ENCODE data around the gene ATAD5.
"Not testable (repeated sequence)": the region's sequence is repeated elsewhere in the genome, so short reads cannot be mapped to it uniquely, and the experiment has no call there.

Gene ATAD5

DNA sequence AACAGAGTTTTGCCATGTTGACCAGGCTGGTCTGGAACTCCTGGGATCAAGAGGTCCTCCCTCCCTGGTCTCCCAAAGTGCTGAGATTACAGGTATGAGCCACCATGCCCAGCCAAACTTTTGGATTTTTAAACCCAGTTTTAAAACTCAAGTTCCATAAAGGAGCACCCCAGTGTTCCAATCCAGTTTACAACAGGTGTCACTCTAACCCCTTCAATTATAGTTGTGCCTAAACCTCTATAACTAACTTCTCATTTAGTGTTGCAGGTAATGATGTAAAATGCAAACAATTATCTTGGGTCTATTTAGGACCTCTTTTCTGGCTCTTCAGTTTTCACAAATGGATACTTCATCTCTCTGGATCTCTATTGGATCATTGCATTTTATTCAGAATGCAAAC lies 82.2 kb downstream of the ATAD5 start:
- DNase-seq, result no peak

GRCh38 chr17:30915833-30916611 lies 84.3 kb downstream of the ATAD5 start:
- no peak for DNase-seq

- no peak for DNase-seq
Observed at GRCh38 chr17:30917050-30917449, 85.3 kb downstream of the ATAD5 start.

- no peak for DNase-seq
Observed at GRCh38 chr17:30920282-30920681, 88.5 kb downstream of the ATAD5 start.

- DNase-seq, result no peak
Observed at GRCh38 chr17:30920683-30921543, 89.1 kb downstream of the ATAD5 start.

GRCh38 chr17:30921544-30922196 lies 89.9 kb downstream of the ATAD5 start, which contains the start of gene ADAP2:
TSS of gene ADAP2 (plus strand) at chr17:30921945. CDS start at chr17:30922015, 70 bp downstream.
- no peak for DNase-seq

GRCh38 chr17:30922235-30923030 lies 90.7 kb downstream of the ATAD5 start:
- no peak for DNase-seq

- DNase-seq, result no peak
Observed at GRCh38 chr17:30924341-30924740, 92.6 kb downstream of the ATAD5 start.

DNA sequence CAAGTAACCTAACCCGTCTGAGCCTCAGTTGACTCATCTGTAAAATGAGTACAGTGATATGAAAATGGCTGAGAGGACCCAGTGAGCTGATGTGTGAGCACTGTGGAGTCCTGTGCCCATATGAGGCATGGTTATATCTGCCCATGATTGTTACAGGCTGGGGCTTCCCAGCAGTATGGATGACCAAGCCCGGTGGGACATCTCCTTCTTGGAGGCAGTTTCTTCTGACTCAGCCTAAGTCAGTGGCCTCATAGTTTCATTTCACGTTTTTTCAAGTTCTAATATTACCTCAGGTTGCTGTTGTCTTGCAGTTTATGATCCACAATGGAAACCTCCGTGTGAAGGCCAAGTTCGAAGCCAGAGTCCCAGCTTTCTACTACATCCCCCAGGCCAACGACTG lies 94.8 kb downstream of the ATAD5 start:
- DNase-seq, result no peak

DNA sequence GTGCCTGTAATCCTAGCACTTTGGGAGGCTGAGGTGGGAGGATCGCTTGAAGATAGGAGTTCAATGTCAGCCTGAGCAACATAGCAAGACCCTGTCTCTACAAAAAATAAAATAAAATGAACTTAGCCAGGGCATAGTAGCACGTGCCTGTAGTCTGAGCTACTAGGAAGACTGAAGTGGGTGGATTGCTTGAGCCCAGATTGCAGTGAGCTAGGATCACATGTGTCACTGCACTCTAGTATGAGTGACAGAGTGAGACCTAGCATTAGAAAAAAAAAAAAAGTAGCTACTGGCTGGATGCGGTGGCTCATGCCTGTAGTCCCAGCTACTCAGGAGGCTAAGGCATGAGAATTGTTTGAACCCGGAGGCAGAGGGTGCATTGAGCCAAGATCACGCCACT lies 96.0 kb downstream of the ATAD5 start:
- no peak for DNase-seq

DNA sequence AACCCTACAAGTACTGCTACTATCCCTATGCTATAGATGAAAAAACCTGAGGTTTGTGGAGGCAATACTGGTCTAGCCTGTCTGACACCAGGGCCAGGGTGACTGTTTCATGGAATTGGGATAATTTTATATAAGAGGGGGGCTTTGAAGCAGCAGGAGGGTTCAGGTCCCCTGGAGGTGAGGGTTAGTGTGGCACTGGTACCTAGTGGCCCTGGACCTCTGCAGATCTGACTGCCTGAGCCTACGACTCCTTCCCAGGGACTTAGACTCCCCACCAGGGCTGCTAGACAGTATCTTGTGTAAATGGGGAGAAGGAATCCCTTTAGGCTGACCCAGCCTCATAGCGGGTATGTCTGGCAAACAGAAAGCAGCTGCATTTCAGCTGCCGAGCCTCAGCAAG lies 96.8 kb downstream of the ATAD5 start:
- no peak for DNase-seq

DNA sequence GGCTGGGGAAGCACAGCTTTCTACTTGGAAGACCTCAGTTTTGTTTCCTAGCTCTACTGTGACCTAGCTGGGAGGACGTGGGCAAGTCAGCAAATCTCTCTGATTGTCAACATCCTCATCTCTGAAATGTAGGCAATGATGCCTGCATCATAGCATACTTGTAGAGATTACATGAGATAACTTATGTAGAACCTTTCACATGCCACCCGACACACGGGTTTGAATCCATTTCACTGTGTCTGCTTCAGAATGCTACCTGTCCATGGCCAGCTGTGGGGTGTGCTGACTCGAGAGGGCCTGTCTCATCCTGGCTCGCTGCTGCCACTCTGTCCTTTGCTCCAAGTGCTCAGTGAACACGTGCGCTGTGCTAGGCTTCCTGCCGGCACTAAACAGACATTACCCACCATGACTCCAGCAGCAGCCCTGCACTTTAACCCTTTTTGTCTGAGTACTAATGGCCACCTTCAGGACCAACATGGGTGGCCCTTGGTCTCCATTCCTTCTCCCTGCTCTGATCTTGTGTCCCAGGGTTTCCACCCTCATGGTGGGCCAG lies 97.4 kb downstream of the ATAD5 start:
- DNase-seq, result no peak

DNA sequence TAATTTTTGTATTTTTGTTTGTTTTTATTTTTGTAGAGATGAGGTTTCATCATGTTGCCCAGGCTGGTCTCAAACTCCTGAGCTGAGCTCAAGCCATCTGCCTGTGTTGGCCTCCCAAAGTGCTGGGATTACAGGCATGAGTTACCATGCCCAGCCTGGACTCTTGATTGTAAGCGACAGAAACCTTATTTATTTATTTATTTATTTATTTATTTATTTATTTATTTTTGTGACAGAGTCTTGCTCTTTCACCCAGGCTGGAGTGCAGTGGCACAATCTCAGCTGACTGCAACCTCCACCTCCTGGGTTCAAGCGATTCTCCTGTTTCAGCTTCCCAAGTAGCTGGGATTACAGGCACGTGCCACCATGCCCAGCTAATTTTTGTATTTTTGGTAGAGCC lies 98.1 kb downstream of the ATAD5 start:
- DNase-seq, result not testable (repeated sequence)

DNA sequence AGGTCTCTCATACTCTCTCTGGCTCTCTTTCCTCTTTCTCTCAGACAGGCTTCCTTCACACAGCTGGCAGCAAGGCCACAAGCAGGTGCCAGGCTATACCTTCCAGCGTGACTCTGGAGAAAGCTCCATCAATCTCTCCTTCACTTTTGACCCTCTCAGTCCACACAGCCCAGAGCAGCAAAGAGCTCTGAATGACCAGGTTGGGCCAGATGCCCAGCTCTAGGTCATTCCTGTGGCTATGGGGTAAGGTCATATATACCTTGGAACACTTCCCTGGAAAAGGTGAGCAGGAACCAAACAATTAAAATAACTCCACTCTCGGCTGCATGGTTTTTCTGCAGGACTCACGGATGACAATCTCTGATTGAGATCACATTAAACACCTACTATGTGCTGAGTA lies 98.7 kb downstream of the ATAD5 start:
- no peak for DNase-seq

DNA sequence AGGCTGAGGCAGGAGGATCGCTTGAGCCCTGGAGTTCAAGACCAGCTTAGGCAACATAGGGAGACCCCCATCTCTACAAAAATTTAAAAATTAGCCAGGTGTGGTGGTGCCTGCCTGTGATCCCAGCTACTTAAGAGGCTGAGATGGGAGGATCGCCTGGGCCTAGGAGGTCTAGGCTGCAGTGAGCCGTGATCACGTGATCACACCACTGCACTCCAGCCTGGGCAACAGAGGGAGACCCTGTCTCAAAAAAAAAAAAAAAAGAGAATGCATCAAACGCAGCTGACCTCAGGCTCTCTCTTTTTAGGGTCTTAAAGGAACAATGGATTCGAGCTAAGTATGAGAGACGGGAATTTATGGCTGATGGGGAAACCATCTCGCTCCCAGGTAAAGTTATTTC lies 99.8 kb downstream of the ATAD5 start:
- DNase-seq, result not testable (repeated sequence)

DNA sequence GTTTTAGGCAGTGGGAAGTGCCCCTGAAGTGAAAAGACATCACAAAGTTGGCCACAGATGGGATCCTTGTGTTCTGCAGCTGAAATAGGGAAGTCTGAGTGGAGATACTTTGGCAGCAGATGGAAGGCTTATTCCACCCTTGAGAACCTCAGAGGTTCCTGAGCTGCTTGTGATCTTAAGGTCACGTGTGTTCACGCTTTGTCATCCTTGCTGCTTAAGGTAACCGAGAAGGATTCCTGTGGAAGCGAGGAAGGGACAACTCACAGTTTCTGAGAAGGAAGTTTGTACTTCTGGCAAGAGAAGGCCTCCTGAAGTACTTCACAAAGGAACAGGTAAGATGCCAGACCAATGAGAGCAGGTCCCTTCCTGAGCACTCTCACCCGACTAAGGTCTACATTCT lies 102.2 kb downstream of the ATAD5 start:
- DNase-seq, result no peak

DNA sequence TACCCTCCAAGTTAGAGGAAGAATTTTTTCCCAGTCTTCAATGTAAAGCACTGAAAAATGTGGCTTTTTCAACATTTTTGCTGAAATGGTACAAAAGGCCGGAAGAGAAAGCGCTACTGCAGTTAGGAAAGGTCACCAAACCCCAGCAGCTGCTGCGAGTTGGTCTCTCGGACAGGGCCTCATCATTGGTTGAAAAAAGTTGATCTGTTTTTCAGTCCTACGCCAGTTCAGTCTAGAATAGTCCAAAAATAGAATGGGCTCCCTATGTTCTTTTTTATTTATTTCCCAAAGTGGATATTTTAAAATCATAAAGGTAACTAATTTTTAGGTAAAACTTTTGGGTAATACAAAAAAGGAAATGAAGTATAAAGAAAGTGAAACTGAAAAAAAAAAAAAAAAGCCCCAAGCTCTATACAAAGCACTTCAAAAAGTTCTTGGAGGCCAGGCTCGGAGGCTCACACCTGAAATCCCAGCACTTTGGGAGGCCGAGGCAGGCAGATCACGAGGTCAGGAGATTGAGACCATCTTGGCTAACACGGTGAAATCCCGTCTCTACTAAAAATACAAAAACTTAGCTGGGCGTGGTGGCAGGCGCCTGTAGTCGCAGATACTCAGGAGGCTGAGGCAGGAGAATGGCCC lies 107.4 kb downstream of the ATAD5 start:
- DNase-seq, result no peak

- no peak for DNase-seq
Observed at GRCh38 chr17:30942308-30943079, 110.7 kb downstream of the ATAD5 start.
